SK-N-SH (cell line): ENCODE measurements around the gene RASGEF1B. TPM values are rescaled to one million over a fixed set of nuclear protein-coding genes. Genes with fewer than 3 reads are reported as not detected.

ENCODE experiments used
- CTCF ChIA-PET: fragments of 300-600, 350-600 bp; formaldehyde crosslinking; extraction: SDS; loops from one replicate; lab custom pipeline; 2021; lab: Yijun Ruan, JAX
- POLR2A ChIA-PET: fragments of 350-600 bp; sonication (Branson Sonifier 250); formaldehyde crosslinking; extraction: SDS; loops from one replicate; lab custom pipeline; 2020; ENCODE audit warnings: antibody characterized with exemption, inconsistent platforms; lab: Yijun Ruan, JAX
- DNase-seq: peaks from one replicate; pipeline ENCODE4 v3.0.0; 2012
- H2AFZ ChIP-seq: fragments of 200-600 bp; sonication (generic); 2 replicates; pipeline ENCODE4 v1.8.1; 2016; ENCODE audit warnings: antibody characterized with exemption, mild to moderate bottlenecking, low read depth
- H3F3A ChIP-seq: fragments of 200-600 bp; sonication (generic); replicated peaks from 2 replicates; pipeline ENCODE3; 2016; ENCODE audit warnings: antibody characterized with exemption, mild to moderate bottlenecking; ENCODE audit not compliant: insufficient read depth
- H3K27ac ChIP-seq, 2 experiments: fragments of 200-500 bp in 1 of 2; fragments of 200-600 bp in 1 of 2; sonication (Bioruptor generic) in 1 of 2; sonication (generic), shearing (Covaris generic) in 1 of 2; 2 replicates each; pipeline versions ENCODE4 v1.5.1 to v1.6.1; 2014 to 2016; ENCODE audit warnings: low read depth in 2 of 2, inconsistent platforms in 1 of 2, low read length in 1 of 2, mild to moderate bottlenecking in 1 of 2, mixed read lengths in 1 of 2
- H3K27me3 ChIP-seq: fragments of 200-600 bp; sonication (generic), shearing (Covaris generic); 2 replicates; pipeline ENCODE4 v1.6.1; 2016; ENCODE audit warnings: mixed run types; ENCODE audit not compliant: insufficient read depth
- H3K36me3 ChIP-seq, 2 experiments: fragments of 200-500 bp in 1 of 2; fragments of 200-600 bp in 1 of 2; sonication (Bioruptor generic) in 1 of 2; sonication (generic) in 1 of 2; replicated peaks in 1 of 2; 2 replicates each; pipeline versions ENCODE3 to v1.5.1; 2014 to 2016; ENCODE audit warnings: low read length in 1 of 2, mild to moderate bottlenecking in 1 of 2; ENCODE audit not compliant: insufficient read depth in 2 of 2, control insufficient read depth in 1 of 2
- H3K4me1 ChIP-seq, 2 experiments: fragments of 200-500 bp in 1 of 2; fragments of 200-600 bp in 1 of 2; sonication (Bioruptor generic) in 1 of 2; sonication (generic), shearing (Covaris generic) in 1 of 2; 2 replicates each; pipeline versions ENCODE4 v1.5.1 to v1.6.1; 2014 to 2016; ENCODE audit warnings: low read depth in 1 of 2, low read length in 1 of 2, mixed run types in 1 of 2; ENCODE audit not compliant: insufficient read depth in 2 of 2, control insufficient read depth in 1 of 2
- H3K4me2 ChIP-seq: fragments of 200-600 bp; sonication (generic), shearing (Covaris generic); 2 replicates; pipeline ENCODE4 v1.6.1; 2017; ENCODE audit warnings: mixed run types
- H3K4me3 ChIP-seq, 2 experiments: fragments of 200-500 bp in 1 of 2; fragments of 200-600 bp in 1 of 2; sonication (Bioruptor generic) in 1 of 2; sonication (generic), shearing (Covaris generic) in 1 of 2; 2 replicates each; pipeline versions ENCODE4 v1.5.1 to v1.8.1; 2014 to 2016; ENCODE audit warnings: low read depth in 2 of 2, inconsistent platforms in 1 of 2, low read length in 1 of 2, mild to moderate bottlenecking in 1 of 2, mixed read lengths in 1 of 2, moderate library complexity in 1 of 2
- H3K79me2 ChIP-seq: fragments of 200-600 bp; sonication (generic); 2 replicates; pipeline ENCODE4 v1.8.1; 2017; ENCODE audit warnings: mild to moderate bottlenecking; ENCODE audit not compliant: insufficient read depth
- H3K9ac ChIP-seq: fragments of 200-600 bp; sonication (generic); 2 replicates; pipeline ENCODE4 v1.6.1; 2017; ENCODE audit warnings: mixed run types
- H3K9me2 ChIP-seq: fragments of 200-600 bp; sonication (generic); 2 replicates; pipeline ENCODE4 v1.6.1; 2017; ENCODE audit warnings: mixed run types
- H3K9me3 ChIP-seq: fragments of 200-600 bp; sonication (generic); 2 replicates; pipeline ENCODE4 v1.6.1; 2017; ENCODE audit warnings: mixed run types, mild to moderate bottlenecking, moderate library complexity
- H4K20me1 ChIP-seq: fragments of 200-600 bp; sonication (generic); 2 replicates; pipeline ENCODE4 v1.6.1; 2017; ENCODE audit warnings: mild to moderate bottlenecking, mixed run types; ENCODE audit not compliant: insufficient read depth
- CHD2 ChIP-seq: fragments of 150-350 bp; IDR thresholded peaks from 2 replicates; pipeline ENCODE4 v1.6.1; 2018; ENCODE audit warnings: low read length; ENCODE audit not compliant: partially characterized antibody
- CTCF ChIP-seq: fragments of 200-600 bp; sonication (generic); IDR thresholded peaks from 2 replicates; pipeline ENCODE4 v1.6.1; 2017; ENCODE audit warnings: antibody characterized with exemption, mild to moderate bottlenecking, moderate library complexity
- ELF1 ChIP-seq: IDR thresholded peaks from 2 replicates; pipeline ENCODE4 v1.4.0; 2012
- EP300 ChIP-seq, 2 experiments: IDR thresholded peaks; 2 replicates each; pipeline versions ENCODE4 v1.4.0 to v1.6.1; 2012; ENCODE audit warnings: borderline replicate concordance in 1 of 2, low read depth in 1 of 2, low read length in 1 of 2
- EZH2phosphoT487 ChIP-seq: fragments of 200-600 bp; sonication (generic); IDR thresholded peaks from 2 replicates; pipeline ENCODE4 v1.6.1; 2017; ENCODE audit warnings: low read depth, mixed run types, mild to moderate bottlenecking, antibody characterized with exemption, moderate library complexity, borderline replicate concordance
- FOXJ3 ChIP-seq: sonication (generic); formaldehyde crosslinking; IDR thresholded peaks from 2 replicates; pipeline ENCODE4 v1.5.1; 2020; ENCODE audit warnings: mild to moderate bottlenecking, missing genetic modification reagents
- GABPA ChIP-seq: IDR thresholded peaks from 2 replicates; pipeline ENCODE4 v1.4.0; 2012; ENCODE audit warnings: low read depth, mild to moderate bottlenecking
- GATA2 ChIP-seq: sonication (generic); formaldehyde crosslinking; IDR thresholded peaks from 2 replicates; pipeline ENCODE4 v1.5.0; 2020; ENCODE audit warnings: mild to moderate bottlenecking, missing genetic modification reagents
- MEF2A ChIP-seq: IDR thresholded peaks from 2 replicates; pipeline ENCODE4 v1.4.0; 2012; ENCODE audit warnings: low read depth, borderline replicate concordance
- NRF1 ChIP-seq: IDR thresholded peaks from 2 replicates; pipeline ENCODE4 v1.6.1; 2012; ENCODE audit warnings: low read depth, mild to moderate bottlenecking, low read length
- PBX3 ChIP-seq: IDR thresholded peaks from 2 replicates; pipeline ENCODE4; 2012
- POLR2AphosphoS5 ChIP-seq: IDR thresholded peaks from 2 replicates; pipeline ENCODE4 v1.6.1; 2012; ENCODE audit warnings: low read depth, low read length
- REST ChIP-seq: IDR thresholded peaks from 2 replicates; pipeline ENCODE4 v1.6.1; 2012; ENCODE audit warnings: mild to moderate bottlenecking, low read depth, low read length, moderate library complexity
- RXRA ChIP-seq: IDR thresholded peaks from 2 replicates; pipeline ENCODE4 v1.4.0; 2012; ENCODE audit warnings: low read depth, mild to moderate bottlenecking, borderline replicate concordance
- SIN3A ChIP-seq: IDR thresholded peaks from 2 replicates; pipeline ENCODE4 v1.6.1; 2012; ENCODE audit warnings: low read depth, mild to moderate bottlenecking, low read length, moderate library complexity, borderline replicate concordance
- SMC3 ChIP-seq: IDR thresholded peaks from 2 replicates; pipeline ENCODE4 v1.6.1; 2012; ENCODE audit warnings: low read depth, low read length, improper control_type of control experiment
- TAF1 ChIP-seq: IDR thresholded peaks from 2 replicates; pipeline ENCODE4 v1.6.1; 2012; ENCODE audit warnings: low read depth, mild to moderate bottlenecking, low read length, moderate library complexity, borderline replicate concordance
- TCF12 ChIP-seq: IDR thresholded peaks from 2 replicates; pipeline ENCODE4 v1.4.0; 2012
- TEAD4 ChIP-seq: IDR thresholded peaks from 2 replicates; pipeline ENCODE4 v1.4.0; 2012; ENCODE audit warnings: mild to moderate bottlenecking, borderline replicate concordance; ENCODE audit not compliant: insufficient read depth
- WGBS: methylation state at CpG from one replicate; pipeline ENCODE4 v1.1.6; 2017; ENCODE audit warnings: low lambda C conversion rate; 5-methylcytosine and 5-hydroxymethylcytosine counted together
- polyA plus RNA-seq, 3 experiments: library from polyadenylated mRNA; depleted of rRNA; stranded (reverse); fragments of >200 nt; gene quantifications; 2 replicates each; pipeline ENCODE4 v1.2.3, GENCODE V29; 2012

Gene RASGEF1B
- polyA plus RNA-seq, 1 of the 3 experiments (the other 2 are of a cell fraction) = not detected

- Histone ChIP-seq H3K27me3 (no peaks in the 10 kb centered on the region), H3K4me3 (no peak overlapping the region), H2AFZ (no peak overlapping the region), H3K4me2 (no peak overlapping the region), H3K4me1 (no peaks in the 10 kb centered on the region), H3K9me2 (no peaks in the 10 kb centered on the region), H3K79me2 (no peaks in the 10 kb centered on the region), H3F3A (no peaks in the 10 kb centered on the region), H3K9me3 (no peaks in the 10 kb centered on the region), H4K20me1 (no peaks in the 10 kb centered on the region), H3K27ac (no peak overlapping the region), H3K36me3 (no peaks in the 10 kb centered on the region), H3K9ac (no peak overlapping the region)
- no peak for TF ChIP-seq SIN3A
- no peak for TF ChIP-seq SMC3
- TF ChIP-seq REST = no peak
- TF ChIP-seq RXRA = no peak
- no peak for TF ChIP-seq NRF1
- no peak for TF ChIP-seq FOXJ3
- no peak for TF ChIP-seq EZH2phosphoT487
- no peak for TF ChIP-seq POLR2AphosphoS5
- TF ChIP-seq PBX3 = no peak
- no peak for TF ChIP-seq TEAD4
- TF ChIP-seq GABPA = no peak
- TF ChIP-seq ELF1 = no peak
- no peak for TF ChIP-seq TAF1
- no peak for TF ChIP-seq CHD2
- TF ChIP-seq CTCF = no peak
- TF ChIP-seq GATA2 (CRISPR knock-in tag) = no peak
- TF ChIP-seq TCF12 = no peak
- no peak for TF ChIP-seq EP300 (IDR thresholded peaks at IDR 0.05; ENCODE audit: borderline replicate concordance in 1 of 2, low read depth in 1 of 2, low read length in 1 of 2)
- TF ChIP-seq MEF2A = no peak
- WGBS = 3% methylated on average over 4 of the region's 4 CpGs
- POLR2A ChIA-PET = no interaction called here
- CTCF ChIA-PET = interaction anchor here (1.1 kb wide), 1 partner anchor 332 kb away, joined by 4 read pairs; no protein-coding TSS in a partner anchor
- DNase-seq = no peak
Observed at GRCh38 chr4:81512757-81513501, 41.2 kb upstream of the RASGEF1B start.
